H1 (cell line): ENCODE measurements around the gene HTR6. TPM values are rescaled to one million over a fixed set of nuclear protein-coding genes. Genes with fewer than 3 reads are reported as not detected.

ENCODE experiments used
- CTCF ChIA-PET: fragments of 300-600 bp; sonication (Branson Sonifier 250); formaldehyde crosslinking; loops from one replicate; lab custom pipeline; 2021; ENCODE audit not compliant: partially characterized antibody; lab: Charles Lee
- POLR2A ChIA-PET: fragments of 300-600 bp; sonication (Branson Sonifier 250); formaldehyde crosslinking; loops from one replicate; lab custom pipeline; 2021; ENCODE audit warnings: inconsistent platforms; ENCODE audit not compliant: partially characterized antibody; lab: Charles Lee
- DNase-seq, 2 experiments: peaks; one replicate each; pipeline versions ENCODE4 v3.0.0 to v3.0.0-alpha.2; 2010 to 2022; ENCODE audit warnings: low spot score in 2 of 2, low read depth in 1 of 2, mixed read lengths in 1 of 2
- FAIRE-seq: peaks from 2 replicates; lab custom pipeline; 2011; peaks lifted over from hg19 to GRCh38; lab: Jason Lieb, UNC
- H2AFZ ChIP-seq: 2 replicates; pipeline ENCODE4 v1.8.1; 2012; ENCODE audit warnings: low read length, inconsistent platforms
- H2AK5ac ChIP-seq: 2 replicates; pipeline ENCODE4 v1.6.1; 2013; ENCODE audit warnings: low read depth, low read length
- H2BK120ac ChIP-seq: replicated peaks from 2 replicates; pipeline ENCODE3; 2013; ENCODE audit warnings: low read depth, low read length, inconsistent platforms
- H2BK12ac ChIP-seq: 2 replicates; pipeline ENCODE4 v1.6.1; 2013; ENCODE audit warnings: low read depth, low read length
- H2BK15ac ChIP-seq: 2 replicates; pipeline ENCODE4 v1.6.1; 2013; ENCODE audit warnings: low read length
- H2BK20ac ChIP-seq: 2 replicates; pipeline ENCODE4 v1.6.1; 2013; ENCODE audit warnings: low read length
- H2BK5ac ChIP-seq: 2 replicates; pipeline ENCODE4 v1.6.1; 2013; ENCODE audit warnings: low read depth, low read length
- H3K14ac ChIP-seq: 2 replicates; pipeline ENCODE4 v1.6.1; 2013; ENCODE audit warnings: inconsistent platforms; ENCODE audit not compliant: insufficient read length
- H3K18ac ChIP-seq: 2 replicates; pipeline ENCODE4 v1.6.1; 2013; ENCODE audit warnings: low read length; ENCODE audit errors: extremely low read depth
- H3K23ac ChIP-seq: 2 replicates; pipeline ENCODE4 v1.6.1; 2013; ENCODE audit warnings: inconsistent platforms; ENCODE audit not compliant: insufficient read length
- H3K23me2 ChIP-seq: 2 replicates; pipeline ENCODE4 v1.6.1; 2013; ENCODE audit warnings: low read depth, low read length
- H3K27ac ChIP-seq: 2 replicates; pipeline ENCODE4 v1.6.1; 2011; ENCODE audit warnings: low read depth, low read length, inconsistent platforms
- H3K27me3 ChIP-seq, 4 experiments: replicated peaks in 1 of 4; 1 replicate in 1 of 4; 2 replicates in 3 of 4; pipeline versions ENCODE4 v1.6.1 to v1.8.1; 2011 to 2013; ENCODE audit warnings: low read length in 3 of 4, mild to moderate bottlenecking in 3 of 4, inconsistent platforms in 2 of 4, mixed read lengths in 2 of 4, moderate library complexity in 1 of 4; ENCODE audit not compliant: control insufficient read depth in 3 of 4, insufficient read depth in 3 of 4; ENCODE audit errors: extremely low read depth in 1 of 4
- H3K36me3 ChIP-seq, 4 experiments: 2 replicates each; pipeline versions ENCODE4 v1.6.1 to v1.8.1; 2011 to 2013; ENCODE audit warnings: mild to moderate bottlenecking in 4 of 4, low read length in 3 of 4, moderate library complexity in 2 of 4, control low read depth in 1 of 4, inconsistent platforms in 1 of 4; ENCODE audit not compliant: insufficient read depth in 4 of 4, control insufficient read depth in 2 of 4
- H3K4ac ChIP-seq: replicated peaks from 2 replicates; pipeline ENCODE3; 2013; ENCODE audit warnings: low read length, low read depth, mixed read lengths, inconsistent platforms; ENCODE audit not compliant: insufficient read length
- H3K4me1 ChIP-seq, 4 experiments: replicated peaks in 1 of 4; 1 replicate in 1 of 4; 2 replicates in 3 of 4; pipeline versions ENCODE4 v1.6.1 to v1.8.1; 2011 to 2013; ENCODE audit warnings: low read length in 3 of 4, inconsistent platforms in 2 of 4, mixed read lengths in 1 of 4; ENCODE audit not compliant: insufficient read depth in 4 of 4, control insufficient read depth in 3 of 4
- H3K4me2 ChIP-seq, 2 experiments: 2 replicates each; pipeline versions ENCODE4 v1.6.1 to v1.8.1; 2011 to 2013; ENCODE audit warnings: low read depth in 2 of 2, low read length in 2 of 2, control low read depth in 1 of 2, inconsistent platforms in 1 of 2, mild to moderate bottlenecking in 1 of 2; ENCODE audit not compliant: insufficient read depth in 1 of 2
- H3K4me3 ChIP-seq, 4 experiments: fragments of 200-600, 300-600 bp in 1 of 4; sonication (generic), shearing (Covaris generic), sonication (Bioruptor Twin) in 1 of 4; 2 replicates each; pipeline versions ENCODE4 v1.5.1 to v1.8.1; 2011 to 2016; ENCODE audit warnings: low read length in 4 of 4, low read depth in 3 of 4, control low read depth in 2 of 4, inconsistent platforms in 2 of 4, mild to moderate bottlenecking in 2 of 4, mixed read lengths in 1 of 4, moderate library complexity in 1 of 4; ENCODE audit not compliant: insufficient read depth in 2 of 4; ENCODE audit errors: extremely low read depth in 1 of 4
- H3K56ac ChIP-seq: replicated peaks from 2 replicates; pipeline ENCODE3; 2013; ENCODE audit warnings: low read depth, mild to moderate bottlenecking, mixed read lengths, low read length, inconsistent platforms; ENCODE audit not compliant: insufficient read length
- H3K79me1 ChIP-seq: 2 replicates; pipeline ENCODE4 v1.6.1; 2013; ENCODE audit warnings: low read depth, low read length, control low read depth
- H3K79me2 ChIP-seq, 2 experiments: 2 replicates each; pipeline versions ENCODE4 v1.6.1 to v1.8.1; 2012 to 2013; ENCODE audit warnings: low read length in 2 of 2, mild to moderate bottlenecking in 2 of 2, inconsistent platforms in 1 of 2; ENCODE audit not compliant: insufficient read depth in 2 of 2, control insufficient read depth in 1 of 2
- H3K9ac ChIP-seq, 4 experiments: replicated peaks in 1 of 4; 1 replicate in 1 of 4; 2 replicates in 3 of 4; pipeline versions ENCODE4 v1.6.1 to v1.8.1; 2011 to 2013; ENCODE audit warnings: low read depth in 3 of 4, low read length in 3 of 4, control low read depth in 2 of 4, mild to moderate bottlenecking in 2 of 4, moderate library complexity in 2 of 4, inconsistent platforms in 1 of 4; ENCODE audit errors: extremely low read depth in 1 of 4
- H3K9me3 ChIP-seq, 2 experiments: 2 replicates each; pipeline versions ENCODE4 v1.6.1 to v1.8.1; 2012 to 2013; ENCODE audit warnings: mild to moderate bottlenecking in 2 of 2, moderate library complexity in 2 of 2, control low read depth in 1 of 2, inconsistent platforms in 1 of 2, low read depth in 1 of 2, low read length in 1 of 2, mixed read lengths in 1 of 2; ENCODE audit not compliant: insufficient read depth in 2 of 2
- H4K20me1 ChIP-seq, 2 experiments: replicated peaks in 1 of 2; 2 replicates each; pipeline versions ENCODE3 to v1.8.1; 2011 to 2013; ENCODE audit warnings: inconsistent platforms in 2 of 2, low read length in 2 of 2, mild to moderate bottlenecking in 1 of 2; ENCODE audit not compliant: insufficient read depth in 2 of 2, control insufficient read depth in 1 of 2
- H4K5ac ChIP-seq: 2 replicates; pipeline ENCODE4 v1.6.1; 2013; ENCODE audit warnings: low read length, low read depth, mixed read lengths, inconsistent platforms; ENCODE audit not compliant: insufficient read length
- H4K8ac ChIP-seq: 2 replicates; pipeline ENCODE4 v1.8.0; 2013; ENCODE audit warnings: mild to moderate bottlenecking, moderate library complexity, low read length, inconsistent platforms; ENCODE audit not compliant: insufficient read depth; ENCODE audit errors: extremely low read depth
- H4K91ac ChIP-seq: replicated peaks from 2 replicates; pipeline ENCODE3; 2013; ENCODE audit warnings: low read length, mixed read lengths, inconsistent platforms; ENCODE audit not compliant: insufficient read length
- BRCA1 ChIP-seq: IDR thresholded peaks from 2 replicates; pipeline ENCODE4 v1.6.1; 2012; ENCODE audit warnings: low read depth, low read length, improper control_type of control experiment
- KDM4A ChIP-seq: IDR thresholded peaks from one replicate; pipeline ENCODE4 v1.7.1; 2012; ENCODE audit warnings: low read depth, mild to moderate bottlenecking, moderate library complexity, low read length, inconsistent platforms; ENCODE audit not compliant: severe bottlenecking
- WGBS, 2 experiments: shearing (Covaris generic) in 1 of 2; methylation state at CpG; one replicate each; pipeline versions ENCODE4 v1.1.6 to v1.1.7; 2013 to 2015; ENCODE audit warnings: low lambda C conversion rate in 2 of 2, mixed read lengths in 2 of 2, inconsistent platforms in 1 of 2, low coverage in 1 of 2, missing lambda C conversion rate in 1 of 2; ENCODE audit not compliant: insufficient replicate concordance in 2 of 2, insufficient coverage in 1 of 2, insufficient read length in 1 of 2; ENCODE audit errors: extremely low coverage in 1 of 2, missing lambda C conversion rate in 1 of 2; 5-methylcytosine and 5-hydroxymethylcytosine counted together
- polyA plus RNA-seq, 7 experiments: library from polyadenylated mRNA; depleted of rRNA in 3 of 7; stranded (reverse) in 5 of 7; unstranded in 2 of 7; fragments of >200 nt in 5 of 7; fragments of 200-250 nt in 2 of 7; gene quantifications; 1 replicate in 5 of 7; 2 replicates in 1 of 7; 4 replicates in 1 of 7; pipeline versions ENCODE4 v1.2.1 to v1.2.3, GENCODE V29; 2011 to 2013; ENCODE audit warnings: missing spikeins in 2 of 7, mixed read lengths in 2 of 7
- total RNA-seq: library from RNA; stranded (reverse); fragmentation: NEBNext Ultra II Directional; extraction: Animal tissue kit (Norgen Biotek cat#: 25700); gene quantifications from 2 replicates; pipeline ENCODE4 v1.2.1, GENCODE V29; 2021

HTR6 gene
- total and polyA plus RNA-seq, 2 of the 8 experiments (the other 6 are each of a cell fraction or from before 2014, with no cell fraction given) = 0.76 to 0.95 TPM

GRCh38 chr1:19644395-19644680, 20.3 kb upstream of the HTR6 start:
- Histone ChIP-seq H3K36me3 (no peaks in the 10 kb centered on the region), H3K4me1 (peaks cover 5 to 17% (median 12%) of the 10 kb centered on the region in 4 experiments), H3K9ac (0 out of 7 replicates have a peak overlapping the region, but pooled peaks of 1 of the 4 experiments have one; percentile 13), H4K5ac (no peak overlapping the region), H3K27me3 (peaks cover 24 to 50% (median 35%) of the 10 kb centered on the region in 4 experiments), H3K4ac (no peak overlapping the region), H3K18ac (no peak overlapping the region), H4K91ac (no peak overlapping the region), H2BK20ac (no peak overlapping the region), H3K4me3 (peak overlapping the region; percentile 58 to 77 (median 66)), H3K23me2 (peaks cover 10% of the 10 kb centered on the region; the same call in 1 of the 2 replicates), H3K79me2 (no peaks in the 10 kb centered on the region), H3K23ac (no peak overlapping the region), H3K79me1 (no peaks in the 10 kb centered on the region), H3K14ac (no peak overlapping the region), H3K9me3 (no peaks in the 10 kb centered on the region), H3K4me2 (peak overlapping the region; percentile 91 to 96), H3K27ac (no peak overlapping the region), H2BK12ac (no peak overlapping the region), H4K20me1 (peaks cover 0 to 7% of the 10 kb centered on the region in 2 experiments), H4K8ac (no peak overlapping the region; the same call in 1 of the 2 replicates), H3K56ac (no peak overlapping the region), H2BK5ac (no peak overlapping the region), H2AK5ac (no peak overlapping the region), H2BK15ac (no peak overlapping the region), H2BK120ac (no peak overlapping the region), H2AFZ (no peak overlapping the region)
- no peak for FAIRE-seq
- TF ChIP-seq BRCA1 (no peak), KDM4A (peak; percentile 9)
- no peak for DNase-seq
- POLR2A ChIA-PET = interaction anchor here (1.5 to 2.4 kb wide), 3 partner anchors 13 to 393 kb away, joined by 4 to 9 read pairs (median 7); partner anchors contain the start of genes EMC1 and MRTO4
- 5% methylated on average over 17 of the region's 51 CpGs; no CpG with 5 or more reads in 1 of the 2 experiments for WGBS, 2 experiments
- CTCF ChIA-PET = interaction anchor here (2.3 to 3.0 kb wide), 2 partner anchors 18 to 301 kb away, joined by 8 read pairs; no protein-coding TSS in a partner anchor
